COLO829 (cell line): ENCODE data around the gene CILP.
"Not testable (repeated sequence)": the region's sequence is repeated elsewhere in the genome, so short reads cannot be mapped to it uniquely, and the experiment has no call there.

Experiments
- DNase-seq: peaks from one replicate; pipeline ENCODE4 v3.0.0; 2012; ENCODE audit warnings: low spot score

Gene CILP

DNA sequence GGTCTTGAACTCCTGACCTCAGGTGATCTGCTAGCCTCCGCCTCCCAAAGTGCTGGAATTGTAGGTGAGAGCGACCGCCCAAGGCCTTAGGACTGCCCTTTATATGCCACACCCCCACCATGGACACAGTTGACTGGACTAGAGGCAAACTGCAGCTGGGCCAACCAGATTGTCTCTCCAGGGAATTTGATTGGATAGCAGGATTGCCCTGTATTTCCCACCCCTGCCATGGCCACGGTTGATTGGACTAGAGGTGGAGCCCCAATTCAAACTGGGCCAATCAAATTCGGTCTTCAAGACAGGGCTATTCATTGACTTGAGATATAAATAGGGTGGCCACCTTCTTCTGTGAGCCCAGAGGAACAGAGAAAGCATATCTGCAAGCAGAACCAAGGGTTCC, 19.3 kb downstream of the CILP start:
- no peak for DNase-seq

DNA sequence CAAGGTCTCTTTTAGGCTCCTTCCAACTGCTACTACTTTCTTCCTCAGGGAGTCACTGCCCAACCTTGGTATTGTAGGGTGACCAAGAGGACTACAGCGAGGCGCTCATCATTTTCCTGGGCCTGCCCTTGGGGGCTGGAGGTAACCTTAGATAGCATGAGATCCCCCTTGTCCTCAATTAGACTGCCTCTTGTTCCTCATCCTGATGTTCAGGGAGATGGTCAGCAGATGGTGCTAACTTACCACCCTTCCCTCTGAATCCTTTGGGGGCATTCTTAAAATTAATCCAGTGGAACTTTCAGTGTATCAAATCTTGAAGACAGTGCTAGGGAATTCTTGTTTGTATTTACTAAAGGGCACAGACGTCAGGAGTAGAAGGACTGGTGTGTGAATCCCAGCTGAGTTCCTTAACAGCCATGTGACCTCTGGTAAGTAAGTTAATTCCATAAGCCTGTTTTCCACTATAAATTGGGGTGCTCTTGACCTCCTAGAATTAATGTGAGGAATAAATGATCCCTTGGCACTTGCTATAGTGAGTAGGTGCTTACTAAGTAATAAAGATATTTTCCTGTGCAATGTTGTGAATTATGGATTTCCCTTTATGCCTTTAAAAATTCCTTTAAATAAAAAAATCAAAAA, 22.1 kb downstream of the CILP start:
- DNase-seq: peak; percentile 41

DNA sequence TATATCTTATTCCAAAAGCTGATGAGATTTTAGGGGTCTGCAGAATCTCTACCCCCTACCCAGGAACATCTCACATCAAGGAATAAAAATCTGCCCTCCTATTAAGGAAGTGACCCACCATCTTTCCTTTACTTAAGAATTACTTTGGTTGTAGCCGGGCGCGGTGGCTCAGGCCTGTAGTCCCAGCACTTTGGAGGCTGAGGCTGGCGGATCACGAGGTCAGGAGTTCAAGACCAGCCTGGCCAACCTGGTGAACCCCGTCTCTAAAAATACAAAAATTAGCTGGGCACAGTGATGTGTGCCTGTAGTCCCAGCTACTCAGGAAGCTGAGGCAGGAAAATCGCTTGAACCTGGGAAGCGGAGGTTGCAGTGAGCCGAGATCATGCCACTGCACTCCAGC, 22.8 kb downstream of the CILP start:
- not testable (repeated sequence) for DNase-seq

DNA sequence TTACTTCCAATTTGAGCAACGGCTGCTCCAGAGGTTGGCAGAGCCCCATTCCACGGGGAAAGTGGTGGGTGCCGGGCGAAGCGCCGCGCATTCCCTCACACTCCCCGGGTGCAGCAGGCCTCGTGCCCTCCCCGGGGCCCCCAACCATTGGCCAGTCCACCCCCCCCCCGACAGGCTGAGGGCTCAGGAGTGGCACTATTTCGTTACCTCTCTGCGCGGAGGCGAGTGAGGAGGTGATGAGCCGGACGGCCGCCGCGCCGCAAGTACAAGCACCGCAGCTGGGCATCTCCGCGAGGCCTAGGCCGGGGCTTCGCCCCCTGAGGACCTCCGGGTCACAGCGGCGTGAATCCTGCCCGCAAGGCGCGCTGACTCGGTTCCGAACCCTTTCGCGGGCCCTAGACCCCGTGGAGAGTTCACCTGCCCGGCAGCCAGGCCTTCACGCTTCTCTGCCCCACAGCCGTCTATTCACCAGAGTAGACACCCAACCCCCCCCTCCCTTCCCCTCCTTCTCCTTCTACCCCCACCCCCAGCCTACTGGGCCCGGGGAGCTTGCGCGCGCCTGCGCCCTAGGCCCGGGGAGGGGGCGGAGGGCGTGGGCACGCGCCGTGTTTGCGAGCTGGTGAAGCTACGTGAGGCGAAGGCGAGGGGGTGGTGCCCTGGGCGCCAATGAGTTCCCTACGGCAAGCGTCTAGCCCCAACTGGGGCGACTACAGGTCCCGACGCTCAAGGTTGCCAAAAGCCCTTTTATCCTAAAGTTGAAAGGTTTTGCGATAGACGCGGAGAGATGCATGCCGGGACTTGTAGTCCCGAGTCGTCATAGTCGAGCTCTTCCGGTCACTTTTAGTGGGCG, 26.2 kb downstream of the CILP start, which contains the start of gene CLPX:
CLPX (minus strand) TSS at position 475 of the 850 bp plus-strand sequence; CDS start at position 286, 189 bp downstream.
- peak; percentile 68 for DNase-seq

DNA sequence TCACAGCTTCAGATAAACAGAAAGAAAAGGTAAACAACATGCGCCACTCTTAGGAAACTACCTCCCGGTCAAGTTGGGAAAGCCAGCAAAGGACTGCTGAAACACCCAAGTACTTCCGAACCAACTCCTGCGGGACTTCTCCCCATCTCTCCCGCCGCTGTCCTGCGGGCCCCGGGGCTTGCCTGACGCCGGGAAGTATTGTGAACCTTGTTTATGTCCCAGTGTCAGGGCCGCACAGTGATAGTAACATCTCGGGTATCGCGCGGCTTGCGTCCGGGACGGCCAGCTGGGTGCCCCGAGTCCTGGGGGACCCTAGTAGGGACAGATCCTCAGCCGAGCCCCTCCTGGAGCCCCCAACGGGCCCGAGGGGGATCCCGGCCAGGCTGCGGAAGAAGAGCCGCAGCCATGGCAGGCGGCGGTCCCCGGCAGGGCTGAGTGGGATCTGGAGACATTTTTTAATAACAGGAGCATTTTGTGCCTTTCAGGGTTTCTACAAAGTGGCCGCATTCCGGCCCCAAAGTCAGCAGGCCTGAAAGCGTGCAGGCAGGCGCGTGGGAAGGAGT, 26.9 kb downstream of the CILP start:
- no peak for DNase-seq

DNA sequence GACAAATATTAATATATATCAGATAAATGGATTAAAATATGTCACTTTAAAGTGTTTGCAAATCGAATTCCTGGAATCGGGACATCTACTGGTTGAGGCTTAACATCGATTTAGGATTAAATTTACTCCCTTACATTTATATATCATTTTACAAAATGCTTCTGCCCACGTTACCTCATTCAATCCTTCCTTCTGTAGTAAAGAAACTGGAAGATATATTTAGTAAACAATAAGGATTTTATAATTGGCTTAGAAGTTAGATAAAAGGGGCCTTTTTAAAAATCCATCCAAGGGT, 27.5 kb downstream of the CILP start:
- DNase-seq: no peak

DNA sequence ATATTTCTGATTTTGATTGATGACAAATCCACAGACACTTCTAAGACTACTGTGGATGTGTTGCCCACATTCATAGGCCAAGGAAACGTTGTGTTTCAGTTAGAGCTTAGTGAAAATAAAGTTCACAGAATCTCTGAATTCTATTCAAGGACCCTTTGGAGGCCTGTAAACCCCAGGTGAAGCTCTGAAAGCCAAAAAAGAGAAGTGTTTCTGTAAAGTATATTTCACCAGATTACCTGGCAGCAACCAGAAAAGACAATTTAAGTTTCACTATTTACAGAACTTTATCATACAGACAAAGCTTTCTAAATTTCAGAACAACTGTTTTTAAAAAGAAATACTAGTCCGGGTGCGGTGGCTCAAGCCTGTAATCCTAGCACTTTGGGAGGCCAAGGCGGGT, 28.7 kb downstream of the CILP start:
- DNase-seq: no peak

DNA sequence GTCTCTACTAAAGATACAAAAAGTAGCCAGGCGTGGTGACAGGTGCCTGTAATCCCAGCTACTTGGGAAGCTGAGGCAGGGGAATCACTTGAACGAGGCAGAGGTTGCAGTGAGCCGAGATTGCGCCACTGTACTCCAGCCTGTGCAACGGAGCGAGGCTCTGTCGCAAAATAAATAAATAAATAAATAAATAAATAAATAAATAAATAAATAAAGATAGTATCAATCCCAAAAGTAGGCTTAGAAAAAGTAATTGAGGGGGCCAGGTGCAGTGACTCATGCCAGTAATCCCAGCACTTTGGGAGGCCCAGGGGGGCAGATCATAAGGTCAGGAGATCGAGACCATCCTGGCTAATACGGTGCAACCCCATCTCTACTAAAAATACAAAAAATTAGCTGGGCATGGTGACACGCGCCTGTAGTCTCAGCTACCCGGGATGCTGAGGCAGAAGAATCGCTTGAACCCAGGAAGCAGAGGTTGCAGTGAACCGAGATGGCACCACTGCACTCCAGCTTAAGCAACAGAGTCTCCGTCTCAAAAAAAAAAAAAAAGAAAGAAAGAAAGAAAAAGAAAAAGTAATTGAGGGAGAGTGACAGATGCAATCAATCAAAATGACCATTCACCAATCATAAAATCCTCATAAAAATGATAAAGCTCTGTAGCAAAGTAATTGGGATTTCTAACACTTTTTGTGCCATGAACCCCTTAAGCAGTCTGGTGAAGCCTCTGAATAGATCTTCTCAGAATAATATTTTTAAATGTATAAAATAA, 29.5 kb downstream of the CILP start:
- DNase-seq: not testable (repeated sequence)

DNA sequence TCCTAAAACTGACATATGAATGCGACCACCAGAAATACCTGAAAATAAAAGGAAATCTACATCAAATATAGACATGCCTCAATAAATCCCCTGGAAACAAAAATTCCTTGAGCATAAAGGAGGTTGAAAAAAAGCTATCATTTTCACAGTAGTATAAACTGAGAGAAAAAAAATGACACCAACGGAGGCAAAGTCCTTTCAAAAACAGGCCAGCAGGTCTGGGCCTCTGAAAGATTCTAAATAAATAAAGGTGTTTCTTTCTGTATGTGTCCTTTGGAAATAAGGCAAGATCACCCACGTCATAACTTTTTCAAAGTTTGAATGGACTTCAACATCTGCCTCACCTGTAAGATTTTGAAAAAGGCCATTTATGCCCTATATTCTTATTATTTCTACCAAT, 31.1 kb downstream of the CILP start:
- no peak for DNase-seq

DNA sequence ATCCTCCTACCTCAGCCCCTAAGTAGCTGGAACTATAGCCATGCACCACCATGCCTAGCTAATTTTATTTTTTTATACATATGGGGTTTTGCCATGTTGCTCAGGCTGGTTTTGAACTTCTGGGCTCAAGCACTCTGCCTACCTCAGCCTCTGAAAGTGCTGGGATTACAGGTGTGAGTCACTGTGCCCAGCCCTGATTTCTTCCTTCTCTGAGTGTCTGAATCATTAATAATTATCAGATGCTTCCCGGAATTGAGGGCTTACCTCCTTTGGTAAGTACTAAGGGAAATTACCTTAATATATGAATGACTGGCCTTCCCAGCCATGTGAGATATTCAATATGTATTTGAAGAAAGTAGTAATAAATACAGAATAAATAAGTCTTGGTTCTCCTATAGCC, 33.4 kb downstream of the CILP start:
- DNase-seq: no peak

DNA sequence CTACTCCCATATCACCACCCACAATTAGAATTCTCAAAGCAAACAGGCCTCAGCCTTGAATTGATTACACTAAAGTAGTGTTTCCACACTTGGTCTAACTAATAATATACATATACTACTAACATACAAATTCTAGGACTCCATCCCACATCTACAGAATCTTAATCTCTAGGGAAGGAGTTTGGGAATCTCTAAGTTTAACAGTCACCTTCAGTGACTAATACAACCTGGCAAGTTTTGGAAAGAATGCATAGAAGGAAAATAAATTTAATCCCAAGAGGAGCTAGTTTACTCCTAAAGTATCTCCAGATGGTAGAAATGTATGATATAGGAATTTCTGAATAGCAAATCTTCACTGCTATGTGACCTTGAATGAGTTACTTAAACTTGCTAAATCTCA, 35.2 kb downstream of the CILP start:
- DNase-seq: no peak

DNA sequence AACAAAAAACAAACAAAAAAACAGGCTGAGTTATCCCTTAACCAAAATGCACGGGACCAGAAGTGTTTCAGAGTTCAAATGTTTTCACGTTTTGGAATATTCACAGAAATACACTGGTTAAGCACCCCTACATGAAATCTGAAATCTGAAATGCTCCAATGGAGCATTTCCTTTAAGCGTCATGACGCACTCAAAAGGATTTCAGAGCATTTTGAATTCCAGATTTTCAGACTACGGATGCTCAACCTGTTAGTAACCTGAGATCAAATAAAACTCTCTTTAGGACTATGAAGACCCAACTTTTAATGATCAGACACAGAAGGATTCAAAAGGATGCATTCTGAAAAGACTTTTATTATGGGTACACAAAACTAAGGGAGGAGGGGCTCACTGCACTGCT, 35.8 kb downstream of the CILP start:
- no peak for DNase-seq

DNA sequence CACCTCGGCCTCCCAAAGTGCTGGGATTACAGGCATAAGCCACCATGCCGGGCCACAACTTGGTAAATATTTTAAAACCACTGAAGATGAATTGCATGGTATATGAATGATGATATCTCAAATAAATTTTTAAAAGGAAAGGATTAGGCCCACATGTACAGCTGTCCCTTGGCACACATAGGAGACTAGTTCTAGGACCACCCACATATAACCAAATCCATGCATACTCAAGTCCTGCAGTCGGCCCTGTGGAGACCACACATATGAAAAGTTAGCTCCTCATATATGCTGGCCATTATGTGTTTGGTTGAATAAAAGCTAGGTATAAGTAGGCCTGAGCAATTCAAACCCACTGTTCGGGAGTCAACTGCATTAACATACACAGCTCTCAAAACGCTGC, 36.8 kb downstream of the CILP start:
- DNase-seq: no peak

DNA sequence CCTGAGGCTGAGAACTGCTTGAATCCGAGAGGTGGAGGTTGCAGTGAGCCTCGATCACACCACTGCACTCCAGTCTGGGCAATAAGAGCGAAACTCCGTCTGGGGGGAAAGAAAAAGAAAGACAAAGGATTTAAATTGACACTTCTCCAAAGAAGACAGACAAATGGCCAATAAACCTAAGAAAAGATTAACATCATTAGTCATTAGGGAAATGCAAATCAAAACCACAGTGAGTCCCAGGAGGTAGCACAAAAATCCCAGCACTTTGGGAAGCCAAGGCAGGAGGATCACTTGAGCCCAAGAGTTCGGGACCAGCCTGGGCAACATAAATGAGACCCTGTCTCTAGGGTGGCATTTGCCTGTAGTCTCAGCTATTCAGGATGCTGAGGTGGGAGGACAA, 38.7 kb downstream of the CILP start:
- no peak for DNase-seq

DNA sequence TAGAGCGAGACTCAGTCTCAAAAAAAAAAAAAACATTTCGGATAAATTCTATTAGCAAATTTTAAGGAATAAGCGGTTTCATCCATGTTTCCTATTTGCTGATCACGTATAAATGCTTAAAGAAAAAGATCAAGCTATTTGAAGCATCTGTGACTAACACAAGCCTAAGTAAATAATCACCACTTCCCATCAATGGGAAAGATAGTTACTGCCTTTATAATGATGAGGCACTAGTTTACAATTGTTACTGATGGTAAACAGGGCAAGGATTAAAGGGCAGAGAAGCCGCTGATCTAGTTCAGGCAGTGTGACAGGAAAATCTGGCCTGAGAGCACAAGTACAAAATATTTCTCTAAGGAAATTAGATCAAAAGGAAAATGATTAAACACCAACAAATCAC, 39.8 kb downstream of the CILP start:
- DNase-seq: no peak

DNA sequence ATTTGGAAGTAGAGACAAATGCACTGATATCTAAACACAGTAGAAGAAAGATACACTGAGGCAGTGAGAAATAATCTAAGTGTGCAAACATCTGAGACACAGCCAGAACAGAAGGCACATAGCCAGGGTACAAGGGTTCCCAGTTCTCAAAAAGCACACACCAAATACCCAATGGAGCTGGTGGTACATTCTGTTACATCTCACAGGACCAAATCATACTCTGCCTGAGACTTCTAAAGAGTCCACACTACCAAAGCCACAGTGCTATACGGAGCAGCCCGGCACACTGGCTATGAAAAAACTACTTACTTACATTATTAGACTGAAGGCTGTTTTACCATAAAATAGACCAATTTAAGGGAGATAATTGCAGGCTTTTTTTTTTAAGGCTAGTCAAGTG, 45.4 kb downstream of the CILP start:
- DNase-seq: no peak

DNA sequence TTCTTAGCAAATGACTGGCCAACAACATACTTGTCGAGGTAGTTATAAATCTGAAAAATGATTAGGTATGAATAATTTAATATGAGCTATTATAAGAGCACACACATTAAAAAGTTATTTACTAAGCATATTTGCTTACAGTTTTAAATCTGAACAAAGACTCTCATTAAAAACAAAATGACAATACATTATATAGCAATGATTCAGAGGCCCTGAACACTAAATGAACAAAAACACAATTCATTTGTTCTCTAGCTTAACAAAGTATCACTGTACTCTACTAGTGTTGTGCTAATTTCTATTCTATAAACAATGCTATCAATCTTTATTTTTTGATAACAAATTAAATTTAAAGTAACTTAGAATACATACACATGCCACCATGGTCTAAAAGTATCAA, 47.1 kb downstream of the CILP start:
- DNase-seq: no peak

DNA sequence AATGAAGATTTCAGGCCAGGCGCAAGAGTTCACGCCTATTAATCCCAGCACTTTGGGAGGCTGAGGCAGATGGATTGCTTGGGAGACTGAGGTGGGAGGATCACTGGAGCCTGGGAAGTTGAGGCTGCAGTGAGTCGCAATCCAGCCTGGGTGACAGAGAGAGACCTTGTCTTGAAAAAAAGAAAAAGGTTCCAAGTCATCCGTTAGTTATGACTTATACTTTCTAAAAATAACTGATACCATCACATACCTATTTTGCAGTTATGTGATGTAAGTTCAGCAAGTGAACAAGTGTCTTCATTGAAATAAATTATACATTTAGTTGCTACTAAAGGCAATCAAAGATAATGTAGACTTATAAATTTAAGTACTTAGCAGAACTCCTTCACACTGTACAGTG, 48.2 kb downstream of the CILP start:
- no peak for DNase-seq

DNA sequence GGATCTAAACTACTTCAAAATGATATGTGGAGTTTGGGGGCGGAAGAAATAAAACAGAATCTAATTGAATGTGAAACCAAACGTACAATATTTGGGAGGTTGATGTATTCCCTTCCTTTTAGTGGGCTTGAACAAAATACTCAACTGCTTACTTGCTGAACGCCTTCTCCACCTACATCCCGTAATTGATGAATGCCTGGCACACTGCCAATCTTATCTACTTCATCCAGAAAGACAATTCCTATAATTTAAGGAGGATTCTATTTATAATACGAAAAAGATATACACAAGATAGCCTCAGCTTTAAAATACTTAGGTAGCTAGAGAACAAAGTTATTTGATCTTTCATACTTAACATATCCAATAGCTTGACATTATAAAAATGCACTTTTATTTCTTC, 54.6 kb downstream of the CILP start:
- DNase-seq: no peak

DNA sequence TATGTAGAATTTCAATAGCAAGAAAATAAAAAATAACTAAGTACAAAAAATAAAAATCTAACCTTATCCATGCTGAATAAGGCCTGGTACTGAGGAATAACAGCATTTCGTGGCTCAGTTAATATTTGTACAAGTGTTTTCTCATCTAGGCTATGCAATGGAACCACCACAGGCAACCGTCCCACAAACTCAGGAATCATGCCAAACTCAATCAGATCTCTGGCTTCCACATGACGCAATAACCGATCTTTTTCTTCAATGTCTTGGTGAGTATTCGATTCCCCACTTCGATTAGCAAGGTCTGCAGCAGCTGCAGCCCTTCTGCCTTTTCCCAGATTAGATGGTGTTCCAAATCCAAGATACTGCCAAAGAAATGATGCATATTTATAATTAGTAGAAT, 56.6 kb downstream of the CILP start:
- DNase-seq: no peak

DNA sequence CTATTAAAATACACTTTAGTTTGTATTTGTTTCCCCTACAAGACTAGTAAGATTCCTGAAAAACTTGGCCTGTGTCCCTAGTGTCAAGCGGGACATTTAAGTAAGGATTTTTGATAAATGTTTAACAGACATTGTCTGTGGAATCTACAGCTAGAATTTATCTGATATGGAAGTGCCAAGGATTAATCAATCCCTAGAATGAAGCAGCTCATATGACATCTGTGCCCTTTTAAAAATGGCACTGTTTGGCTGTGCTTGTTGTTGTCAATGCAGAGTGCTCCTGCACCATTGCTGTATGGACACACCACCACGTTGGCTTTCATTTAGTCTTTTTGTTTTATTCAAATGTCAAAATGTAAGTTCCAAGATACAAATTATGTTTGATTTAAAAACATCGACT, 63.4 kb downstream of the CILP start:
- no peak for DNase-seq

DNA sequence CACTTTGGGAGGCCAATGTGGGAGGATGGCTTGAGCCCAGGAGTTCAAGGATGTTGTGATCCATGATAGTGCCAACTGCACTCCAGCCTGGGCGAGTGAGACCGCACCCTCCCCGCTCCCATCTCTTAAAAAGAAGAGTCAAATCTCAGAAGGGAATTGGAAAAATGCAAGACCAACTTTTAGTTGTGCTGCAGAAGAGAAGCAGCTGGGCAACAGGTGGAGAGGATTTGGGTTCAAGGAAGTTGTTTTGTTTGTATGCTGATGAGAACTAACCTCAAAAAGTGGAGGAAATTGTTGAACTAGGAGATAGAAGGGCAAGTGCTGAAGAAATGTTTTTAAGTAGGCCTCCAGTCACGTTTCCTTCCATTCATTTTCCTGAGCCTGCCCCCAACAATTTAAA, 64.8 kb downstream of the CILP start:
- DNase-seq: no peak
